Stimulated activated CD4-positive, alpha-beta T cell treated with anti-CD3 and anti-CD28 coated beads, Interleukin-15, amount 100 ng/mL, for 1 hour (primary cell): Measurements from ENCODE around the gene CD300LD.
"Not testable (repeated sequence)": the region's sequence is repeated elsewhere in the genome, so short reads cannot be mapped to it uniquely, and the experiment has no call there.

Experiments
- DNase-seq, 2 donors: peaks; one replicate each; pipeline ENCODE4 v3.0.0-alpha.2; 2020; ENCODE audit warnings: low read depth in 1 of 2, low spot score in 1 of 2

The CD300LD gene

DNA sequence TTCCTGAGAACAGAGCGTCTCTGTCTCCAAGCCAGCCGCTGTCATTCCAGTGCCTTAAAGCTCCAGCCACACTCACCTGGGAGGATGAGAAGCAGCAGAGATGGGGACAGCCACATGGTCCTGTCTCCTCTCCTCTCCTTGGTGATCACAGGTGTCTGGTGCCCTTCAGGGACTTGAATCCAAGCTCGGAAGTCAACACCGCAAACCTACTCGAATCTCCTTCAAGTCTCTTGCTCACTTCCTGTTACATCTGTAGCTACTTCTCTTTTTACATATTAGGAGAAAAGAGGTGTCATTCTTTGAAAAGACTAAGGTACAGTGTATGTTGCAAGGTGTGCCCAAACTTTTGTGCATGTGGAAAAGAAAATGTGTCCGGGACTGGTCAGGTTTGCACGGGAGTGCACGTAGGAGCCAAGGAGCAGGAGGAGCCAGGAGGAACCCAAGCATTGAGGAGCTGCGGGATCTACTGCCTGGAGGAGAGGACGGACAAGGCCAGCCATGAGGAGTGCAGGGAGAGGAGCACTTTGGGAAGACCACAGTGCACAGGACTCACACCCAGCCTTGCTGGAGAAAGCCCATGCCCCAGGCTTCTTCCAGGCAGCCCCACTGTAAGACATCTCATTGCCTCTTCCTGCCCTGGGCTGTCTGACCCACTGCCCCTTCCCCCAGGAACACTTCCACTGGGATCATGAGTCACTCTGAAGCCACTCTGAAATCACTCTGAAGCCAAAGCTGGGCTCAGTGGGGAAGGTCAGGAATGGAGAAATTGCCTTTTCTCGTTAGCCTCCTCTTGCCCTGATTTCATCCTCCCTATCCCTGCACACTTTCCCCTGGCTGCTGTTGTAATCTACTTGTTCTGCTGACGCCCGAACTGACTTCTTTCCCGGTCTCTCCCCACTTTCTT, at the start of gene CD300LD:
Gene CD300LD, minus strand, starts transcription at position 197 of the 904 bp plus-strand sequence. Its CDS starts 81 bp downstream, at position 116.
- DNase-seq: no peak

DNA sequence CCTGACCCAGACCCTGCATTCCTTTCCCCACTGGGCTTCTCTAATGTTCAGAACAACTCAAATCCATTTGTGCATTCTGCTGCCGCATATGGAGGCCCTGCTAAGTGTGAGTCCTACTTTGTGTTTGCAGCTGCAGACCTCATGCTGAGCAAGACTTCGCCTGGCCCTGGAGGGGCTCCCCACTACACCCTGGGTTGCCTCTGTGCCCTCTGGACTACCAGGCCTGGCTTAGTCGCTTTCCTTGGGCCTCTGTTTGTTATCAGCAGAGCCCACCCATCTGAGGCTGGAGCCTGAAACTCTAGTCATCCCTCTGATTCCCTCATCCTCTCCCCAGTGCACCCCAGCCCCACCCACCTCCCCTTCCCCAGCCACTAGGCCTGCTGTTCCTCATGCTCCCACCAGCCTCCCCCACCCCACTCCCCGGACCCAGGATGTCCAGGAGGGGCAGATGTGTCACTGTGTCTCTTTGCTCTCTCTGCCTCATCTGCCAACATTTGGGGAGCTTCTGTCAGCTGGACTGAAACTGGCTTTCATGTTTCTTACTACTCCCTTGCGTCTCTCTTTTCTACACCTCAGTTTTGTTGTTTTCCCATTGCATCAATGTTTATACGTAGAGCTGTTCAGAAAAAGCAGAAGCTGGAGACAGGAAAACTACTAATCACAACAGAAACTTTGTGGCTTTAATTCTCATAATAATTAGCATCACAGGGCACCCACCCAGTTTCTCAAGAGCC, 49.3 kb upstream of the CD300LD start:
- no peak for DNase-seq

DNA sequence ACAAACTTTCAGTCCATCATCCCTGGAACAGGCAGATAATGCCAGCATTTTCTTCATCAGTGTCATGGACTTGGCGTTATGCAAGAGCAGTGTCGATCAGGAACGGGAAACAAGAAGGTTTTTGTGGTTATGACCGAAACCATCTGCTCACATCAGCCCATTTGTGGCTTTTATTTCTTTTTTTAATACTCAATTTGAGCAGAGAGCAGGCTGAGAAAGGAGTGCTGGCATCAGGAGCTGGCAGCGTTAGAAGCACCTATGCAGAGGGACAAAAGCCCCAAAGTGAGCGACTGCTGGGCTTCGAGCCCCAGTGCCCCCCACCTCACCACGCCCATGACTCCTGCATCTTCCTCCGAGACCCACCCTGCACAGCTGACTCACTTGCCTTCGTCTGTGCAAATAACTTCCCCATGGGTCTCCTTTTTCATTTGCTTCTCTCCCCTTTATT, 47.6 kb upstream of the CD300LD start:
- DNase-seq: no peak

DNA sequence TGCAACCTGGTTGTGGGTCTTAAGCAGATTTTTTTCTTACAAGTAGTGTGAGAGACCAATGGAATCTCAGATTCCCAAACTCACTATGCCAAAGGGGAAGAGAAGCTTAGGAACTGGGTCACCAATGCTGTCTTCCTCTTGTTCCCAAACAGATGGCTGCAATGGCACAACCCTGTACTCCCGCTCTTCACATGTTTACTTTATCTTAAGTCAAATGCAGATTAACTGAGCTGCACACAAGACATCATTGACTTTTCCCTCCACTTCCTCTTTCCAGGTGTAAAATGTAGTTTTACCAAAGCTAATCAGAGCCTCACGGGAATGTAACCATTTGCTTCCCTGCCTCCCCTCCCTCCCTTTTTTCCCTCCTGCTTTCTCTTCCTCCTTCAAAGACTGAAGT, 45.8 kb upstream of the CD300LD start:
- no peak for DNase-seq

DNA sequence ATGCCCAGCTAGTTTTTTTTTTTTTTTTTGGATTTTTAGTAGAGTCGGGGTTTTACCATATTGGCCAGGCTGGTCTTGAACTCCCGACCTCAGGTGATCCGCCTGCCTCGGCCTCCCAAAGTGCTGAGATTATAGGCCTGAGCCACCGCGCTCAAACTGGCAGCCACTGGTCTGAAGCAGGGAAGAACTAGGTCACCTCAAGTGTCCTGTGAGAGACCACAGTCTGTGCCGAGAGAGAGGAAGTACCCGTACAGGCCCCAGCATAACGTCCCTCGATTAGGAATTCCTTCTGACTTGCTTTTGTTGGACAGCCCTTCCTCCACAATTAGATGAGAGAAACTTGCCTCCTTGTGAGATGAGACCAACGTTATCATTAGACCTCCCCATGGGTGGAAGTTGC, 45.2 kb upstream of the CD300LD start:
- no peak for DNase-seq

DNA sequence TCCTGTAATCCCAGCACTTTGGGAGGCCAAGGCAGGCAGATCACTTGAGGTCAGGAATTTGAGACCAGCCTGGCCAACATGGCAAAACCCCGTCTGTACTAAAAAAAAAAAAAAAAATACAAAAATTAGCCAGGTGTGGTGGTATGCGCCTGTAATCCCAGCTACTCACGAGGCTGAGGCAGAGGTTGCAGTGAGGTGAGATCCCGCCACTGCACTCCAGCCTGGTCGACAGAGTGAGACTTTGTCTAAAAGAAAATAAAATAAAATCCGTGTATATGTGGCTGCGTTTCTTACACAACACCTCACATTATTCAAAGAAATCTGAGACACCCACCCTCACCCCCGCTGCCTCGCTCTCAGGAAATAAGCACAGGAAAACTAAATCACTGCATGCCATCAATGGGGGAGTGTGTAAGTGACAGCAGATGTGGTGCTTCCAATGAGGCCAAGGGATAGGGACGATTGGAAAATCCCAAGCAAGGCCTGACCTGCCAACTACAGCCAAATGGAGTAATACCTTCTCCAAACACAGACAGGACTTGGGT, 44.5 kb upstream of the CD300LD start:
- not testable (repeated sequence) for DNase-seq

DNA sequence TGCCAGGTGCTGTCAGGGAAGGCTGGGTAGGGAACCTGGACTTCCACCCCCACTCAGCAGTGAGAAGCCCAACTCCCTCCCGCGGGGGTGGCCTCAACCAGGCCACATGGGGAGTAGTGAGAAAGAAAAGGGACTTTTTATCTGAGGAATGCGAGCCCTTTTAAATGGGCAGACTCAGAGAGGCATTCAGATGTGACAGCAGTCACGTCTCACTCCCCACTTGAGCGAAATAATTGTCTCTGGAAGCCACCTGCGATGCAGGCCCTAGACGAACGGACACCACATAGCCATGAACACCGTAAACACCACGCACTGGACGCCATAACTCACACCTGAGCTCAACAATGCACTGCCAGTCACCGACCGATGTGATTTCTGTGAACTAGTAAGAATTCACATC, 43.3 kb upstream of the CD300LD start:
- no peak for DNase-seq

DNA sequence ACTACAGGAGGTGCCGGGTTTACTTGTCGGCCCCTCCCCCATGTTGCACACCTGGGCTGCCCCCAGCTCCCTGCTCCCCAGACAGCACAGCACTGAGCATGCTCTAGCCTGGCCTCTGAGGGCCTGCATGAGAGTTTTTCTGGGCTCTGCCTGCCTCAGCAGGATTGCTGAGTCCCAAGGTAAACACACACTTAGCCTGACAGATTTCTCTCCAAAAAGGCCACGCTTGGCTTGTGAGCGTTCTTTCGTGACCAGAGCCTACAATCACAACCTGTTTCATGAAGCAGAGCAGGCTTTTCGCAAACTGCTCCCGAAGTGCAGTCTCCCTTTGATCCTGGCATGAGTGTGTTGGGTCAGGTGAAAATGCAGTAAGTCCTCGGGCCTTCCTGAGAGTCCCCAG, 41.2 kb upstream of the CD300LD start:
- no peak for DNase-seq

DNA sequence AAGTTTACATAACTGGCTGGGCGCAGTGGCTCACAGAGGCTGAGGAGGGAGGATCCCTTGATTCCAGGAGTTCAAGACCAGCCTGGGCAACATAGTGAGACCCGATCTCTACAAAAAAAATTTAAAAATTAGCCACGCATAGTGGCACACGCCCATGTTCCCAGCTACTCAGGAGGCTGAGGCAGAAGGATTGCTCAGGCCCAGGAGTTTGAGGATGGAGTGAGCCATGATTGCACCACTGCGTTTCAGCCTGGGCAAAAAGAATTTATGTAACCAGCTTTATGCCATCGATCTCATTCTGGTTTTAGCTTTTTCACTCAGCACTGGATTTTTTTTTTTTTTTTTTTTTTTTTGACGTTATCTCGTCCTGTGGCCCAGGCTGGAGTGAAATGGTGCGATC, 40.5 kb upstream of the CD300LD start:
- DNase-seq: no peak

DNA sequence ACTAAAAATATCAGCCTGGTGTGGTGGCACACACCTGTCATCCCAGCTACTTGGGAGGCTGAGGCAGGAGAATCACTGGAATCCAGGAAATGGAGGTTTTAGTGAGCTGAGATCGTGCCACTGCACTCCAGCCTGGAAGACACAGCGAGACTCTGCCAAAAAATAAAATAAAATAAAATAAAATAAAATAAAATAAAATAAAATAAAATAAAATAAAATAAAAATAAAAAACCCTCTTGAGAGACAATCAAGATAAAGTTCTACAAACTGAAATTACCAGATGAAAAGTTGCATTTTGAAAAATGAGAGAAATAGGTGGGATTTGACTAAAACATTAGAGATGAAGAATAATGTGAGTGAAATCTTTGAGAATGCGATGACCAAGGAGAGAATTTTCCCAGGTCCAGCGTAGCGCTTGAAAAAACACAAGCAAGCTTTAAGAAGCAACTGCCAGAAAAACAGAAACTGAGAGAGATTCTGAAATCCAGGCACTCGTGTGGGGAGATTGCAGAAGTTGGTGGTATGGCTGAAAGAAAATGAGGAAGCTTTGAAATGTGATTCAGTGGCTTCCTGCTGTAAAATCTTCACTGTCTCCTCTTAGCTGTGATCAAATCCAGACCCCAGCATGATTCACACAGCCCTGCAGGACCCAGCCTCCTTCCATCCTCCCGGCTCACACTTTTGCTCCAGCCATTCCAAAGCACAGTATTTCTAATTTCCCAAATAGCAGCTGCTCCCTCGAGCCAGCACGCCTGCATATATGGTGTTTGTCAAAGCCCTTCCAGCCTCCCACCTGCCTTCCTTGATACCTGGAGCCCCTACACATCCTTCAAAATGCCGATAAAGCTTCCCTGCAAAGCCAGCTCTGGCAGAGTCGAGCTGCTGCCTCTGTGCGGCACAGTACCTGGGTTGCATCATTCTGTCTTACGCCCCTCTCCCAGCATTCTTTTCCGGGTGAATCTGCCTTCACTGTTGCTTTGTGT, 39.7 kb upstream of the CD300LD start:
- no peak for DNase-seq

DNA sequence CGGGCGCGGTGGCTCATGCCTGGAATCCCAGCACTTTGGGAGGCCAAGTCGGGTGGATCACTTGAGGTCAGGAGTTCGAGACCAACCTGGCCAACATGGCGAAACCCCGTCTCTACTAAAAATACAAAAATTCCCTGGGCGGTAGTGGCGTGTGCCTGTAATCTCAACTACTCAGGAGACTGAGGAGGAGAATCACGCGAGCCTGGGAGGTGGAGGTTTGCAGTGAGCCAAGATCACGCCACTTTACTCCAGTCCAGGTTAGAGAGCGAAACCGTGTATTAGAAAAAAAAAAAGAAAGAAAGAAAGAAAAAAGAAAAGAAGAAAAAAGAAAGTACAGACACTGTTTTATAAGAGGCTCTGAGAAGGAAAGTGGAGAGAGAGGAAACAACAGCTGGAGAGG, 38.2 kb upstream of the CD300LD start:
- not testable (repeated sequence) for DNase-seq

DNA sequence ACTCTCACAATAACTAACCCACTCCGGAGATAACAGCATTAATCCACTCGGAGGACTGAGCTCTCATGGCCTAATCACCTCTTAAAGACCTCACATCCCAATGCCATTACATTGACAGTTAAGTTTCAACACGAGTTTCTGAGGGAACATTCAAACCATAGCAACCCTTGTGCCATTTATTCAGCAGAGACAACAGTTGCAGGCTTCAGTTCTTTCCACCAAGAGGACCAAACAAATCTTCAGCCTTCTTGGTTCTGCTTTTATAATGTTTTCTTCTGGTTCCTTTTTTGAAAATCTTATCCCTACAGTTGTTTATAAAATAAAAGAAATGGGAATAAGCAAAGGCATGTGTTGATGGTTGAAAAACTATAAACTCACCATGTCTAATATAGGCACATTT, 33.6 kb upstream of the CD300LD start:
- no peak for DNase-seq

DNA sequence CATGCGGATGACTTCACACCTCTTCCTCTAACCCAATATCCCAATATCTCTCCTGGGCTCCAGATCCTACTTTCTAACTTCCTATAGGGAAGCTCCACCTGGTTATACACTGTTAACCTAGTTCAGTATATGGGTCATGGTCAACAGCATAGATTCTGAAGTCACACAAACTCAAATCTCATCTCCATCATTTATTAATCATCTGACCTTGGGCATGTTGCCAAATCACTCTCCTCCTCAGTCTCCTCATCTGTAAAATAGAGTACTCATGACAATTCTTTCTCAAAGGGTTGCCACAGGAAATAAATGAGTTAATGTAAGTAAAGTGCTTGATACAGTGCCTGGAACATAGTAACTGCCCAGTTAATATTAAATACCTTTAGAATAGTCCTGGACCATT, 32.0 kb upstream of the CD300LD start:
- no peak for DNase-seq

DNA sequence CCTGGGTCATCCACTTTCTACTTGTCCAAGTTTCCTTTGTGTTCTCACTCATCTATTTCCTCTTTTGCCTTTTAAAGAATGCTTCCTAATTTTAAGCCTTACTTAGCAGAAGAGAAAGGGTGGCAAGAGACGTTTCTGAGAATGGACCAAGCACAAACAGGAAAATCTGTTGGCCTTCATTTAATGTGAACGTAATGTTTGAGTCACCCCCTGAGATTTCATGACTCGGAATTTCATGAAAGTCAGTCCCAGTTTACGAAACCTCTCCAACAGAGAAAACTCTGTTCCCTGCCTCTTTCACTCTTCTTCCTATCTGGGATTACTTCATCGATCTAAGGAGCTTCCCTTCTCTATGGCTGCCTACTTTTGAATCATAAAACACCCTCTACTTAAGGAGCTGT, 31.6 kb upstream of the CD300LD start, which contains the start of gene CD300E:
Gene CD300E, minus strand, starts transcription at position 46 of the 401 bp plus-strand sequence. CDS start 117 bp downstream, outside the sequence.
- no peak for DNase-seq

DNA sequence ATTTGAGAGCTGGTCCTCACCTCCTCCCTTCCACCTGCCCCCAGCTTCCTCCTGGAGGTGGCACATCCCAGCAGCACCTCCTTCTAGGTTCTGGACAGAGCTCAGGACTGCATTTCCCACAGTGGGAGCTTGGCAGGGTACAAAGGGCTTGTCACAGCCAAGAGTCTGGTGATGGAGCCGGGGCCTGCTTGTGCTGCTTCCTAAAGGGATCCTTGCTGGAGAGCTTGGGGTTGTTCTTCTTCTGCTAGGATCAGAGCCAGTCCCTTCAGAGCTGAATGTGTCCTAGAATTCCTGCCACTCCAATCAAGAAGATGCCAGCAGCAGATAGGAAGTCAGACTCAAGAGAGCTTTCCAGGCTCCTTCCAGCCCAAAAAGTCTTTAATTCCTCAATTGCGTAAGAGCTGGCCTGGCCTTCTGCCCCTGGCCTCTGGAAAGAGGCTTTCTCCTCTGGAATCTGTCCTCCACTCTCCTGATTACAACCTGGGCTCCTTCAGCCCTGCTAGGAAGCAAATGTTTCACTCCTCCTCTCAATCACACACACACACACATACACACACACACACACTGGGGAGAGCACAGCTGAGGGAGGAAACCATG, 27.1 kb upstream of the CD300LD start:
- DNase-seq: no peak

DNA sequence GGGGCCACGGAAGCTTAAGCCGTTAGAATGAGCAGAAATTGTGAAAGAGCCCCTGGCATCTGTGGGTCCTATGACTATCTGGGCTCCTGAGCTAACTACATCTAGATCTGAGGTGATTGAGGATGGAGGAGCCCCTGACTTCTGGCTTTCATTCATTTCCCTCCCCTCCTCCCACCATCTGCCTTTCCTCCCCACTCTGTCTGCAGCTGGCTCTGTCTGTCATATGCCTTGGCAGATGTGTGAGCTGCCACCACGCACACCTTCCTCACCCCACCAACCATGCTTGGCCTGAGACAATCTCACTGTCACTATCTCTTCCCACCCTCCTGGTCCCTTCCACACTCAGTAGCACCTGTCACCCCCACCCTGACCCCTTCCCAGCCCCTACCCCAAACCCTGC, 26.4 kb upstream of the CD300LD start:
- no peak for DNase-seq

DNA sequence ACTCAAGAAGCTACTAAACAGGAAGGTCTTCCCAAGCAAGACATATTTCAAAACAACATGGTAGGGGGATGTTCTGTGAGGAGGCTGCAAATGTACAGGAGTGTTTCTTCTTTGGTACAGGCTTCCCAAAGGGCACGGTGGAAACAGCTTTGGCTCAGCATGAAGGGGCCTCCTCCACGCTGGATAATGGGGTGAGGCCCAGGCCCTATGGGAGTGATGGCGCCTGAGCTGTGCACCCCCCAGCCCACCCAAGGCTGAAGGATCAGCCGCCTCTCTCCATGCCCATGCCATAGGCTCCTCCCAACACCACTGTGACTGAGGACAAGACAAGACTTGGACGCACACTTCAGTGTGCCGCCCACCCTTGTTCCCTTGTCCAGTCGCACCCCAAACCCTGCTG, 24.6 kb upstream of the CD300LD start:
- no peak for DNase-seq

DNA sequence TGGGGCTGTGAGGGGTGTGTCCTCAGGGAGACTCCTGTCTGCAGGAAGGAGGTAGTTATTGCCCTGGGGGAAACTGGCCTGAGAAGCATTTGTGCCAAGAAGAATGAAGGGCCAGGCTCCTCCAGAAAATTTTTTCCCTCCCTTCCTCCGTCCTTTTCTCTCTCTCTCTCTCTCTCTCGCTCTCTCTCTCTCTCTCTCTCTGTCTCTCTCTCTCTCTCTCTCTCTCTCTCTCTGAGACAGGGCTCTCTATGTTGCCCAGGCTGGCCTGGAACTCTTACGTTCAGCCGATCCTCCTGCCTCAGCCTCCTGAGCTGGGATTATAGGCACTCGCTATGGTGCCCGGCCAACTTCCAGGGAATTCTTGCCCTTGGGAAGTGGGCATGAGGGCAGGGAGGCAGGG, 20.0 kb upstream of the CD300LD start:
- no peak for DNase-seq

DNA sequence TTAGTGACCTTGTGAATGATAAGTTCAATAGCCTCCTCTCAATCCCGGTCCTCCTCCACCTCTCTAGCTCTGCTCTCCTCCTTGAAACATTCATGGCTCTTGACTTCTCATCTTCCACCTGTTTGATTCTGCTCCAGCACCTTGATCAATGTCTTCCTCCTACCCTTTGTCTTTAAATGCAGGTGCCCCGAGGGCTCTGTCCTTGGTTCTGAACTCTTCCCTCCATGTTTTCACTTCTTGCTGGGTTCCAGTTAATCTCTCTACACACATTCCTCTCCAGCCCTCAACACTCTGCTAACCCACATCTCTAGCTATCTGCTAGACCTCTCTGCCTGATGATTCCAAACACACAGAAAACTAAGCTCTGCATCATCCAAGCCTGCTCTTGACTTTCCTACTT, 18.0 kb upstream of the CD300LD start:
- DNase-seq: no peak

DNA sequence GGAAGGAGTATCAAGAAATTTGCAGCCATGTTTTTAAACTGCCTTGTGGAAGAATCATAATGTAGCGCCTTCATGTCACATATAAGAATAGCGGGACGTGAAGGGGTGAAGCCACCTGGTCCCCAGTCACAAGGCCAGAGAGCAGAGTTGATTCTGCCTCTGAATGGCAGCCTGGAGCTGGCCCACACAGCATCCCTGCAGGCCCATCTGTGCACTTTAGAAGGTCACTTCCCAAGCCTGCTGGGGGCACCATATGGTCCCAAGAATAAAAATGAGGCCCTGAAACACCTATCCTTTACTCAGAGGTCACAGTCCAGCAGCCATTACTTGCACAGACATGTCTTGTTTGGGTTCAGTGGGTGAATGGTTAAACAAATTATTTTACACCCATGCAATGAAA, 16.4 kb upstream of the CD300LD start:
- DNase-seq: no peak
